Activated T-cell treated with anti-CD3 and anti-CD28 coated beads for 48 hours (primary cell): ENCODE results near the gene GSTO2.

Source experiments
- DNase-seq: peaks from one replicate; pipeline ENCODE4 v3.0.0-alpha.2; 2020; ENCODE audit warnings: low read depth

Gene GSTO2

GRCh38 chr10:104340641-104341040 lies 71.7 kb downstream of the GSTO2 start:
- DNase-seq = no peak

- DNase-seq = no peak
Observed at GRCh38 chr10:104342941-104343411, 74.0 kb downstream of the GSTO2 start.

- no peak for DNase-seq
Observed at GRCh38 chr10:104344219-104344618, 75.2 kb downstream of the GSTO2 start.

- DNase-seq = no peak
Observed at GRCh38 chr10:104345515-104345914, 76.5 kb downstream of the GSTO2 start.

- no peak for DNase-seq
Observed at GRCh38 chr10:104345941-104346340, 77.0 kb downstream of the GSTO2 start.

- no peak for DNase-seq
Observed at GRCh38 chr10:104347295-104348045, 78.5 kb downstream of the GSTO2 start.

GRCh38 chr10:104348601-104349000 lies 79.6 kb downstream of the GSTO2 start:
- no peak for DNase-seq

- DNase-seq = no peak
Observed at GRCh38 chr10:104349623-104350126, 80.7 kb downstream of the GSTO2 start.

GRCh38 chr10:104350127-104350635 lies 81.2 kb downstream of the GSTO2 start:
- DNase-seq = no peak

GRCh38 chr10:104351061-104351702 lies 82.2 kb downstream of the GSTO2 start:
- DNase-seq = no peak

GRCh38 chr10:104351919-104352318 lies 82.9 kb downstream of the GSTO2 start:
- no peak for DNase-seq

GRCh38 chr10:104353325-104354048 lies 84.5 kb downstream of the GSTO2 start, which contains the start of gene CFAP58:
TSS of gene CFAP58 (plus strand) at chr10:104353833. CDS start at chr10:104353898, 65 bp downstream.
- peak; percentile 85 for DNase-seq
